ENCODE data around the gene CACNA2D3. TPM values are rescaled to one million over a fixed set of nuclear protein-coding genes. Genes with fewer than 3 reads are reported as not detected.

Gene CACNA2D3
- total RNA-seq, 1 donor from 2014 or later: 17.2 TPM

DNA sequence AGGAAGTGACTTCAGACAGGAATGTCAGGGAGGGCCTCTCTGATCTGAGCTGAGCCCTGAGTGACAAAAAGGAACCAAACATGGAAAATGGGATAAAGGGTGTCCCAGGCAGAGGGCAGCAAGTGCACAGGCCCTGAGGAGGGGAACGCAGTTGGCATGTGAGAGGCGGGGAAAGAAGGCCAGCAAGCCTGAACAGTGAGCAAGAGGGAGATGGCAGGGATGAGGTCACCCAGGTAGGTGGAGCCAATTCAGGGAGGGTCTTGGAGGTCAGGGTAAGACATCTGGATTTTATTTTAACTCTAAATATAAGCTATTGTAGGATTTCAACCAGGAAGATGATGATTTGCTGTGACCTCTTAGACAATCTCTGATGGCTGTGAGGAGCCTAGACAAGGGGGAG, 637.8 kb downstream of the CACNA2D3 start:
- Histone ChIP-seq H3K4me1 (no peaks in the 10 kb centered on the region), H3K27ac (no peak overlapping the region), H3K4me3 (no peak overlapping the region), H3K27me3 (no peaks in the 10 kb centered on the region), H3K9me3 (no peaks in the 10 kb centered on the region), H3K36me3 (no peaks in the 10 kb centered on the region)
- no peak for DNase-seq (ENCODE audit: extremely low spot score in 2 of 2)
- intact Hi-C loops (cut with DNase I): no loop called here
- TF ChIP-seq, protein P1, sequence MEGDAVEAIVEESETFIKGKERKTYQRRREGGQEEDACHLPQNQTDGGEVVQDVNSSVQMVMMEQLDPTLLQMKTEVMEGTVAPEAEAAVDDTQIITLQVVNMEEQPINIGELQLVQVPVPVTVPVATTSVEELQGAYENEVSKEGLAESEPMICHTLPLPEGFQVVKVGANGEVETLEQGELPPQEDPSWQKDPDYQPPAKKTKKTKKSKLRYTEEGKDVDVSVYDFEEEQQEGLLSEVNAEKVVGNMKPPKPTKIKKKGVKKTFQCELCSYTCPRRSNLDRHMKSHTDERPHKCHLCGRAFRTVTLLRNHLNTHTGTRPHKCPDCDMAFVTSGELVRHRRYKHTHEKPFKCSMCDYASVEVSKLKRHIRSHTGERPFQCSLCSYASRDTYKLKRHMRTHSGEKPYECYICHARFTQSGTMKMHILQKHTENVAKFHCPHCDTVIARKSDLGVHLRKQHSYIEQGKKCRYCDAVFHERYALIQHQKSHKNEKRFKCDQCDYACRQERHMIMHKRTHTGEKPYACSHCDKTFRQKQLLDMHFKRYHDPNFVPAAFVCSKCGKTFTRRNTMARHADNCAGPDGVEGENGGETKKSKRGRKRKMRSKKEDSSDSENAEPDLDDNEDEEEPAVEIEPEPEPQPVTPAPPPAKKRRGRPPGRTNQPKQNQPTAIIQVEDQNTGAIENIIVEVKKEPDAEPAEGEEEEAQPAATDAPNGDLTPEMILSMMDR (IDR thresholded peaks at IDR 0.05): no peak
- TF ChIP-seq POLR2AphosphoS5 (IDR thresholded peaks at IDR 0.05; ENCODE audit: insufficient read depth in 1 of 2, low read depth in 1 of 2) (no peak), POLR2A (IDR thresholded peaks at IDR 0.05) (no peak)

DNA sequence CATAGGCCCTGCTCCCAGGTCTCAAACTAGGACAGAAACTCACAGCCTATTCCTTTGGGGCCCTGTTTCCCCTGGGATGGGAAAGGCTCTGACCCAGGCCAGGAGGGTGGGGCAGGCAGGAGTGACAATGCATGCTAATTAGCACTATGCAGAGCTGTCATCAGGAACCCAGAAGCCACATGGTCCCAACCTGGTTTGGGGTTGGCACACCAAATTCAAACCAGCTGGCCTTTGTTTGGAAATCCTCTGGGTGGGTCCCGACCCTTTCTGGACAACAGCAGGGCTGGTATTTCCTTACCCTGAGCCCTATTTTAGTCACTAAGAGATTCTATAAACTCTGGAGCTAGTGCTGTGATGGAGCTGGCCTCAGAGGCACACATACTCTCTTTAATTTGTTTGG, 639.3 kb downstream of the CACNA2D3 start:
- H3K9me3 ChIP-seq: no peaks in the 10 kb centered on the region
- no peak for DNase-seq (ENCODE audit: extremely low spot score in 2 of 2)
- TF ChIP-seq, protein P1 (IDR thresholded peaks at IDR 0.05): no peak
- TF ChIP-seq POLR2A (IDR thresholded peaks at IDR 0.05) (no peak), POLR2AphosphoS5 (IDR thresholded peaks at IDR 0.05; ENCODE audit: insufficient read depth in 1 of 2, low read depth in 1 of 2) (no peak)
- H3K27ac ChIP-seq: no peak overlapping the region
- no peaks in the 10 kb centered on the region for H3K4me1 ChIP-seq
- intact Hi-C loops (cut with DNase I): no loop called here
- no peaks in the 10 kb centered on the region for H3K27me3 ChIP-seq
- no peaks in the 10 kb centered on the region for H3K36me3 ChIP-seq
- no peak overlapping the region for H3K4me3 ChIP-seq

DNA sequence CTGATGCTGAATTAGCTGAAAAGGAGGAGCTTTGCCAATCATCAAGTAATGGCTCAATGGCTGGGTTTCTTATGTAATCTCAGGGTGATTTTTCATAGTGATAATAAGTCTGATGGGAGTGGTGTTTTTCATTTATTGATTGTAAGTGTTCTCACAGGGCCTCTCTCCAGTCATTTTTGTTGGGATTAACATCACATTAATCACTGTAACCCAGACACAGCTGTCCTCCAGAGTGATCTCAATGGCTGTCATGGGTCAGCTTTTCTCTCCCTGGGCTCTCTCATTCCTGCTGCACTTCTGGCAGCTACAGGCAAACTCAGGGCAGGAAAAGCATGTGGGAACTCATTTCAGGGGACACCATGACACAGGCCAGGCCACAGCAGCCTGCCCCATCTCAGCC, 642.6 kb downstream of the CACNA2D3 start:
- H3K4me3 ChIP-seq: no peak overlapping the region
- no peak overlapping the region for H3K27ac ChIP-seq
- DNase-seq (ENCODE audit: extremely low spot score in 2 of 2): no peak
- intact Hi-C loops (cut with DNase I): no loop called here
- H3K36me3 ChIP-seq: no peaks in the 10 kb centered on the region
- H3K9me3 ChIP-seq: no peaks in the 10 kb centered on the region
- no peaks in the 10 kb centered on the region for H3K4me1 ChIP-seq
- TF ChIP-seq POLR2A (IDR thresholded peaks at IDR 0.05) (no peak), POLR2AphosphoS5 (IDR thresholded peaks at IDR 0.05; ENCODE audit: insufficient read depth in 1 of 2, low read depth in 1 of 2) (no peak)
- TF ChIP-seq, protein P1 (IDR thresholded peaks at IDR 0.05): no peak
- no peaks in the 10 kb centered on the region for H3K27me3 ChIP-seq

DNA sequence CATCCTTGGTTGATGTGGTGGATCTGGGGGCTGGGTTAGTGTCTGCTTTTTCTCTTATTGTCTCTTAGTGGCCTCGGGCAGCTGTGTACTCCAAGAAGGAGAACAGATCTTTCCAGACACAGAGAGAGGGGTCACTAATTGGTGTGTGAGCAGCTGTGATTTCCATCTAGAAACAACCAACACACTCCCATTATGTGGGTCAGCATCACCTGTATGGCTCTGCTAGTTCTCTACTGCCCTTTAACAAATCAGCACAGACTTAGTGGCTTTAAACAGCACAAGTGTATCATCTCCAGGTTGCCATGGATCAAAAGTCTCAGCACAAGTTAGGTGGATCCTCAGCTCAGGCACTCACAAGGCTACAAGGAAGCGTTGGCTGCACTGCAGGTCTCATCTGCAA, 648.7 kb downstream of the CACNA2D3 start:
- intact Hi-C loops (cut with DNase I): no loop called here
- Histone ChIP-seq H3K4me3 (no peak overlapping the region), H3K4me1 (no peaks in the 10 kb centered on the region), H3K9me3 (no peaks in the 10 kb centered on the region), H3K36me3 (no peaks in the 10 kb centered on the region), H3K27ac (no peak overlapping the region), H3K27me3 (no peaks in the 10 kb centered on the region)
- no peak for DNase-seq (ENCODE audit: extremely low spot score in 2 of 2)
- TF ChIP-seq, protein P1 (IDR thresholded peaks at IDR 0.05): no peak
- TF ChIP-seq POLR2AphosphoS5 (IDR thresholded peaks at IDR 0.05; ENCODE audit: insufficient read depth in 1 of 2, low read depth in 1 of 2) (no peak), POLR2A (IDR thresholded peaks at IDR 0.05) (no peak)

DNA sequence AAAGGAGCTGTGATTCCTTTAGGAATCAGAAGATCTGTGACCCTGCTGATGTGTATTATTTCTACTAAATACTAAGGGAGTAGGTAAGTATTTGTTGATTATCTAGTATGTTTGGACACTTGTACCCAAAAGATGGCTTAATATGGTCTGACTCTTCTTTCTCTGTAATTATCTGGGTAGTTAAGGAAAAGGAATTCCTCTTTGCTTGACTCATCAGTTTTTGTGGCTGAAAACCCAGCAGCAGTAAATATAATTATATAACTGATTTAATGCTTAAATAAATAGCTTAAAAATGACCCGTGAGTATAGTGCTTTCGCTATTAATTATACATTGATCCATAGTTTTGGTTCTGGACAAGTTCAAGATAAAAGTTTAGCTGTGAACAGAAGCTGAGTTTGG, 649.7 kb downstream of the CACNA2D3 start:
- Histone ChIP-seq H3K27me3 (no peaks in the 10 kb centered on the region), H3K36me3 (no peaks in the 10 kb centered on the region), H3K4me3 (no peak overlapping the region), H3K9me3 (no peaks in the 10 kb centered on the region), H3K27ac (no peak overlapping the region), H3K4me1 (no peaks in the 10 kb centered on the region)
- intact Hi-C loops (cut with DNase I): no loop called here
- no peak for DNase-seq (ENCODE audit: extremely low spot score in 2 of 2)
- TF ChIP-seq POLR2AphosphoS5 (IDR thresholded peaks at IDR 0.05; ENCODE audit: insufficient read depth in 1 of 2, low read depth in 1 of 2): no peak
- TF ChIP-seq POLR2A (IDR thresholded peaks at IDR 0.05): no peak
- TF ChIP-seq, protein P1 (IDR thresholded peaks at IDR 0.05): no peak
